ENCODE results near the gene ZBTB20. TPM values are rescaled to one million over a fixed set of nuclear protein-coding genes. Genes with fewer than 3 reads are reported as not detected.

The ZBTB20 gene
- total RNA-seq, 2 experiments from 2014 or later: 2.5 to 3.2 TPM

DNA sequence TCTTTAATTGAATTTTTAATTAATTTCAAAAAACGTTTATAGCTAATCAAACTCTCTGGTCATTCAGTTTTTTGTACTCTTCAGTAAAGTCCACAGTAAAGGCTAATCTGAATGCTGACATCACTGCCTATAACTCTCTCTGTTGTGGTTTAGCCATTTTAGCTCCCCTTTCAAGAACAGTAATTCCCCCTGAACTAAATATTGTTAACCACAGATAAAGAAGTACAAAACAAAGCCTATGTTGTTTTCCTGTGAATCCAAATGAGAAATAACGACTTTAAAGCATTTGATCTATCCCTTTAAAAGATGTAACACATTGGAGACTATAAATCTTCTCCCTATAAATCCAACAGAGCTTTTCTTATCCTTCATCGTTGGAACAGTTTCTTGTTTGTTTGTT, 94.2 kb downstream of the ZBTB20 start:
- POLR2A ChIA-PET: no interaction called here
- CTCF ChIA-PET: interaction anchor here (0.9 kb wide), 1 partner anchor 102 kb away, joined by 3 read pairs; no protein-coding TSS in a partner anchor

DNA sequence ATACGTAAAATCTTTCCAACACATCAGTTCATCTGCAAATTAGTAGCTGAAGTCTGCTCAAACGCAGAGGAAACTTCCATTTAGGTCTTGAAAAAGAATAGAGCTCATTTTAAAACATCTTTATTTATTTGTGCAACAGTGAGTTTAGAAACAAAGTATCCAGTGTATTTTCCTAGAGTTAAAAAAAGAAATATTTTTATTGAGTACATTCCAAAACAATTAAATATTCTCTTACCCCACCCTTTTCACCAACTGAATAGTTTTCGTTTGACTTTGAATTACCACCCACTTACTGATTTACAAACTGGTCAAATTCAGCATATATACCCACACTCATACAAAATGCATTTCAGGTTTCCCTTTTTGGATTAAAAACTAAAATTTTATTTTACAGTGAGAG, 104.7 kb downstream of the ZBTB20 start:
- ChIA-PET POLR2A (no interaction called here), CTCF (interaction anchor here (1.7 kb wide), 1 partner anchor 126 kb away, joined by 9 read pairs; no protein-coding TSS in a partner anchor)

DNA sequence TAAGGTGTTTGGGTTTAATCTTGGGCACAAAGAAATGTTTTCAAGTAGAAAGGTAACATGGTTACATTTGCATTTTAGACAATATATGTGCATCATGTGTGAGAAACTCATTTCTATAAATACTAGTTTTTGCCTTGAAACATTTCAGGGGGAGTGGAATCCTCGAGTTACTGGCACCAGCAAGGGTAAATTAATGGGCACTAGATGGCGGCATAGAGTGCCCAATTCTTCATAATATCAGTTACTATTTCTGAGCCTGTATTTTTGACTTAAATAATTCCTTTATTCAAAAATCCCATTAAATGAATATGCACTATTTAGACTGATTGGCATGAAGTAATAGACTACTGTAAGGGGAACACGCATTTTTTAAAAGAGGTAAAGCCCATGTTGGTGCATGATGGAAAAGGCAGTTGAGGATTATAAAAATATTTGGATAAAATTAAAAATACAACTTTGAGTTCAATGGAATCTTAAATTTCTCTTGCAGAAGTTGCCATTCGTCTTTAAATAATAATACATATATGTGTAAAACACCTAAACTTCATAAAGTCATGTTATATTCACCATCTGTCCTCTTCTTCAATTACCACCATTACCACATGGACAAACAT, 106.3 kb downstream of the ZBTB20 start:
- ChIA-PET CTCF (interaction anchor here (1.7 kb wide), 1 partner anchor 128 kb away, joined by 9 read pairs; no protein-coding TSS in a partner anchor), POLR2A (no interaction called here)

DNA sequence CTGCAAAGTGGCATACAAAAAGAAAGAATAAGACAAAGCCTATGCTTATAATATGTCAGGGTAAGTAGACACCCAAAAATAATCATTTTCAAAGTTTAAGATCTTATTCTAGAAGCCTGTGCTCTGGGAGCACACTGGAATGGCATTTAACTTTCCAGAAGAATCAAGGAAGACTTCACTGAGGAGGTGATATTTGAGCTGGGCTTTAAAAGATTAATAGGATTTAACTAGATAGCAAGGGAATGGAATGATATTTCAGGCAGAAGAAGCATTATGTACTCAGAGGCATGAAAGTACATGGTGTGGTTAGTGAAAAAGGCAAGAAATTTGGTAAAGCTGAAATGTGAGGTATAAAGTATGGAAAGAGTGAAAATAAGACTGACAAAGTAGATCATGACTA, 106.8 kb downstream of the ZBTB20 start:
- ChIA-PET CTCF (interaction anchor here (0.5 kb wide), 1 partner anchor 191 kb away, joined by 3 read pairs; no protein-coding TSS in a partner anchor), POLR2A (no interaction called here)

DNA sequence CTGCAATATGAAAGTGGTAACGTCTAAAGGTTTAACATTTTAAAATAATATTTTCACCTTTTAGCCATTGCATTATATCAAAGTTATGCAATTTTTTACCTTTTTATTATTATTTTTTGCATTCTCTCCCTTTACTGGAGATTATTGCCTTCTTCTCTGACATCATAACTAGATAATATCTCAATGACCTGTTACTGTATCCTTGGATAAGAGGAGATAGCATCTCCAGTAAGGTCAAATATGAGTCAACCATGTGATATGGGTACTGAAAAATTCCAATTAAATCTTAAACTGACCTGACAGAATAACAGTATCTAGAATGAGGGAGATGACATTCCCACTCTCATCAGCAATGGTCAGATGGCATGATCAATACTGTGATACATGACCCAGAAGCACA, 108.3 kb downstream of the ZBTB20 start:
- CTCF ChIA-PET: interaction anchor here (1.0 kb wide), 1 partner anchor 108 kb away, joined by 3 read pairs; no protein-coding TSS in a partner anchor
- POLR2A ChIA-PET: no interaction called here

DNA sequence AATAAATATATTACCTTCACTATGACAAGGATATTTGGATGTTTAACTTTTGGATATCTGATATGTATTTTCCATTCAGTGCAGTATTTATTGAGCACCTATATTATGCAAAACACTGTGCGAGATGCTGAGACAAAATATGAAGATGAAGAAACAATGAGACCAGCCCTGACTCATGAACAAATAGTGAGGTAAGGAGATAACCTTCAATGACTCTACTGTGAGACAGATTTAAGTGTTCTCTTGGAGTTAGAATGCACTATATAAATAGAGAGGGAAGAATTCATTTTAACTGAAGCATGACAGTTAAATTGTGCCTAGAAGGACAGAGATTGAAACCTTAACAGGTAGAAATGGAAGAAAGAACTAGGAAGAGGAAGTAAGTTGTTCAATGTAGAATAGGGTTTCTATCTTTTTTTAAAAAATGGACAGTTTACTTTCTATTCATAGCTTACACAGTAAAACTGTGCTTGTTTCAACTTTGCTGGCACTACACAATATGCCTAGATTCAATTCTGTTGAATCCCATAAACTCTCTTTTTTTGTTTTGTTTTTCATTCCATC, 124.2 kb downstream of the ZBTB20 start:
- POLR2A ChIA-PET: no interaction called here
- CTCF ChIA-PET: no interaction called here

DNA sequence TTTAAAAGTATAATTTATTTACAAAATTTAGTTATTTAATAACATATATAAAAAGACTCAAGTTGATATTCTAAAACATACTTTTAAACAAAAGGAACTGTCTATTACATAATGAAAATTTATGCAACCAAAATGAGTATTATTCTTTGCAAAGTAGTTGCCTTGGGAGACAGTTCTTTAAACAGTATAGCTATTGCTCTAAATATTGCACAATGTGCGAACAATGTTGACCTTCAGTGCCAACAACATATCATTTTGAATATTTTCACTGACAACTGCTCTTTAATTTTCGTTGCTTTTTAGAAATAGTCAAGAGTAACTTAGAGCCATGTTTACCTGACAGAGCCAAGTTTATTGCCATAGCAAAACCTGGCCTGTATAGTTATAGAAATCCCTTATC, 124.9 kb downstream of the ZBTB20 start:
- CTCF ChIA-PET: no interaction called here
- POLR2A ChIA-PET: no interaction called here

DNA sequence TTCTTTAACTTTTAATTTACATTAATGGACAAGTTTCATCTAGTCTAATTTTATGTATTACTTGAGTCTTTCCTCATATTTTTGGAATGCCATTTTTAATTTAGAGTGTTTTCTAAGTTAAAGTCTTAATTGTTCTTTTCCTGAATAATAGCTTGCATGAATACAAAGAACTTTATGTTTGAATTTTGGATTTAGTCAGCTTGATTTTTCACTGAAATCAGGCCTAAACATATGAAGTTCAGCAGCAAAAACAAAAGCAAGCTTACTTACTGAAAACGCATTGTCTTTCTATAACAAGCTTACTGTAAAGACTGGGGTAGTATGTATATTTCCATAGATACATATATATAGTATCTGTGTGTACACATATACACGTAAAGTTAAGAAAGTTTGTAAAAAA, 126.0 kb downstream of the ZBTB20 start:
- ChIA-PET CTCF (no interaction called here), POLR2A (no interaction called here)

DNA sequence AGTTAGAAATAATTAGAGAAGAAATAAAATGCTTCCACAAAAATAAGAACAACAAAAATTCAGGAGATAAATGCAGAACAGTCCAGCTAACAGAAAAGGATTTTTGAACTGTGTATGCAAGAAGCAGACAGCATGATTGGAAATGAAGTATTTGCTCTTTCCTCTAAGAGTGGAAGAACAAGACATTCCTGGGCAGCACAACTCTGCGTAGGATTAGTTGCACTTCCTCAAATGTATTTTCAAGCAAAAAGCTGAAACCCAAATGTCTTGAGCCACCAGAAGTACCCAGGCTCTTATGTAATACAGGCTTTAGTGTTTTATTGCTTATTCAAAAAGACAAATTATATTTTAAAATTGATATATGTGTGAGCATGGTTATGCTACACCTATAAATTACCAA, 127.2 kb downstream of the ZBTB20 start:
- POLR2A ChIA-PET: no interaction called here
- CTCF ChIA-PET: no interaction called here

DNA sequence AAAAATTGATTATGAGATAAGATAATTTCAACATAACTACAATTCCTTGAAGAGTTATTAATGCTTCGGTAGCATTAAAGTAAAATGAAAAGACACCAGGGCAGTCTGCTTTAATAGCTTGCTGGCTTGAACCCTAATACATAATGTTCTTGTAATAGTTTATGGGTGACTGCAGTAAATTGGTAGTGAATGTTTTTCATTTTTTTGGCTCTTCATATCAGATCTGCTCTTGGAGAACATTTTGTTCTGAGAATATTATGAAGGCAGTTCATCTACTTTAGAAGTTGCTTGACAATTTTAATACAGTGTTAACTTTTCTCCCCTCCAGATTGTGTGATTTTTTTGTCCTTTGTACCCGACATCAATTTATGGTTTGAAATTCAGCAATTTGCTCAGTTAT, 128.4 kb downstream of the ZBTB20 start:
- POLR2A ChIA-PET: no interaction called here

DNA sequence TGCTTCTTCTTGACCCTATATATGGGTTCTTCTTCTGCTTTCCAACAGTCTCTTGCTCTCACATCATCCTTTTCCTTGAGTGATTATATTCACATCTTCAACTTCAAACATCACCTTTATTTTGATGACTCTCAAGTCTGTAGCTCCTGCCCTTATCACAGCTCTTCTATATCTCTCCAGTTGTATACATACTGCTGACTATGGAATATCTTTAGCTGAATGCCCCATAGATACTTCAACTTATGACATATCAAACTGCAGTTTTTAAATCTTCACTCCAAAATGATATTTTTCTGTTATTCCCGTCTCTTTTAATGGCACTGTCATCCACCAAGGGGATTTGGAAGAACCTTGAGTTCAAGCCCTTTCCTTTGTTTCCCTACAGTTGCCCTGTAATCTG, 139.1 kb downstream of the ZBTB20 start:
- ChIA-PET POLR2A (no interaction called here), CTCF (no interaction called here)

More for the DNA sequence above, 128.4 kb downstream of the ZBTB20 start:
- CTCF ChIA-PET: no interaction called here

DNA sequence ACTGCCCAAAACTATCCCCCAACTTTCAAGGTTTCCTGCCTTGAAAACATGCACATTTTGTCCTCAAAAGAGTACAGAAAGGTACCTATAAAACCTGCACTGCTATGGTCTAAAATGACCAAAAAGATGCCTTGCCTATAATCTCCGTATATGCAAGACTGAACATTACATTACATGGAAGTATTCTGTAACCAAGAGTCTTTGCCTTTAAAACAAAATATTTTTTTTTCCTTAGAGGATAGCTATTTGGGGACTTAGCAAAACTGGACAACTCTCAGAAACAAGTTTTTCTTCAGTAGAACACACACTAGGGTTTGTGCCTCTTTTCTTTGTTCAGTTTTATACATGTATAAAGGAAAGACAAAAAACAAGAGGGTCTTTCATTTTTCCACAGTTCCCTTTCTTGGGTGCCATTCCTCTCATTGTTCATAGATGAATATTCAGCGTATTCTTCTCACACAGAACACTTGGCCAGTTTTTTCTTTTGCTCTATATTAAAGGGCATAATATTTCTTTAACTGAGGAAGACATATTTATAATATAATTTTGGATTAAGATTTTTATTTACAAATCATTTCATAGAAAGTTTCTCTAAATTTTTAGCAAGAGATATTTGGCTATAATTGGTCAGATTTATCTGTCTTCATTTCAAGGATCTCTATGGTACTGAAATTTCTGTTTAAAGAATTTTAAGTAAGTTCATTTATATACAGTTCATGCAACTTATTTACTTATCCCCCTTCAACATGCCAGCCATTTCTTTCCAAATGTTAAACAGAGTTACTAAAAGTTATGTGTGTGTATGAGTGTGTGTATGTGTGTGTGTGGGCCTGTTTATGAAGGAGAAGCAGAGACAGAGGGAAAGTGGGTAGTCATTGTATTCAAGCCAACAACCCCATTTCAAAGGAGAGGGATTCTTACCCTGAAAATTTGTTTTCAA, 142.6 kb downstream of the ZBTB20 start:
- ChIA-PET CTCF (no interaction called here), POLR2A (no interaction called here)

DNA sequence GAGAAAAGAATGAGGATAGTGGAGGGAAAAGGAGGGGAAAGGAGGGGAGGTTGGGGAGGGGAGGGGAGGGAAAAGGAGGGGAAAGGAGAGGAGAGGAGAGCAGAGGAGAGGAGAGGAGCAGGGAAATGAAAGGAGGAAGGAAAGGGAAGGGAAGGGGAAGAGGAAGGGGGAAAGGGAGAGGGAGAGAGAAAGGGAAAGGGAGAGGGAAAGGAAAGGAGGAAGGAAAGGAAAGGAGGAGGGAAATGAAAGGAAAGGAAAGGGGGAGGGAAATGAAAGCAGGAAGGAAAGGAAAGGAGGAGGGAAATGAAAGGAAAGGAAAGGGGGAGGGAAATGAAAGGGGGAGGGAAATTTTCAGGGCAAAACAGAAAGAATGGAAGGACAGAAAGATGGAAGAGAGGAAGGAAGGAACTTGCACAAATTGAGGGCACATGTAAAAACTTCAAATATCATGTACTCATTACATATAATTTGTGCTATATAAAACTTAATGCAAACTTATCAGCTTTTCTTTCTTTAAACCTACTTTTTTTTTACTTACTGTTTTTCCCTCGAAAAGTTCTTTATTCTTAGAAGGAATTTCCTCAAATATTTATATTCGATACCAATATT, 148.0 kb downstream of the ZBTB20 start:
- POLR2A ChIA-PET: no interaction called here
- CTCF ChIA-PET: no interaction called here

DNA sequence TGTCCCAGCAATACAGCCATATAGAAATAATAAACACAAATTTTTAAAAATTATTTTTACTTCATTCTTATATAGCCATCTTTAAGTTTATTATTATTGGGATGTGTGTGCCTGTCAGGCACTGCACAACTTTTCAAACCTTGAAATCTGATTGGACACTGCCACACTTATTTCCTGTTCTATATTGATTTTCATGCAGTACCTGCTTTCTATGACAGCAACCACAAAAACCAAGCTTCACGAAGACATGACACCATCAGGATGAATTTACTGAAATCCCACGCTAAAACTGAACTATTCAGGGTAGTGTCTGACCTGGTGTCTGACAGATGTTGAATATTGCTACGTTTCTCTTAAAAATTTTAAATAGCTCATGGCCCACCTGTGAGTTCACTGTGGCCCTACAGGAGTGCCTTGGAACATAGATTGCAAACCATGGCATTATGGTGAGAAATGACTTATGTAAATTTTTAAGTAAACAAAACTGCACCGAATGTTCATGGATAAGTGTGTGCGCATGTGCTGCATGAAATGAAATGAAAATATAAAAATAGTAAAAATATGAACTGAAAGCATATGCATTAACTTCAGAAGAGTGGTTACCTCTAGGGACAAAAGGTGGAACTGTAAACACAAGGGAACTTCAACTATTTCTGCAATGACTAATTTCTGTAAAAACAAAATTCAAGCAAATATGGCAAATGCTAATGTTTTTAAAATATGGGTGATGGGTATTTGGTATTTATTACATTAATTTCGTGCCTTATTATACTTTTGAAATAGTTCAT, 152.3 kb downstream of the ZBTB20 start:
- CTCF ChIA-PET: no interaction called here
- POLR2A ChIA-PET: no interaction called here

DNA sequence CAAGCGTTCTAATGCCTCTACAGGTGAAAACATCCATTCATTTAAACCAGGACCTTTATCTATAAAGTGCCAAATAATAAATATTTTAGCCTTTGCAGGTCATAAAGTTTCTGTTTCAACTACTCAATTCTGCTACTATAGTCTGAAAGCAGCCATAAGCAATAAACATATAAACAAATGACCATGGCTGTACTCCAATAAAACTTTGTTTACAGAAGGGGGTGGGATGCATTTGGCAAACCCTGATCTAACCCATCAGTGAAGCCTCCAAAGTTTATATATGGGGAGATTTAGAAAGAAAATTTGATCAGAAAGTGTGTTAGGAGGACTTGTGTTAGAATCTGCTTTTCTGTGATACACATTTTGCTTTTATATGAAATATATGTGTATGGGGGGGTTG, 161.3 kb downstream of the ZBTB20 start:
- POLR2A ChIA-PET: no interaction called here
- CTCF ChIA-PET: no interaction called here

DNA sequence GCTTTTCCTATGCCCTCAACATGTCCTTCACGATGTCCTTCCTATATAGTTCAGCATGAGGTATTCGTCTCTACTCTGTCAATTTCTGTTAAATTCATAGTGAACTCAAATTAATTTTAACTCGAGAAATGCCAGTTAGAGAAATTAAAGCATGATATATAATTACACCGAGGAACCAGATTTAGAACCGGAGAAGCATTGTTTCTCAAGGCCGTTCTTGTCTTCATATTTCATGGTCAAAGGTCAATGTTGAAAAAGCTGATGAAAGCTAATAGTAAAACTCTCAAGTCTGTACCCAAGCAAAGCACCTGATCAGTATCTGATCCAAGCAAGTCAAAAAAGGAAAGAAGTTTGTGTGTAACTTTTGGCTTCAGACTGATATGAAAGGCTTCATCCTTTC, 163.8 kb downstream of the ZBTB20 start:
- ChIA-PET CTCF (no interaction called here), POLR2A (no interaction called here)

DNA sequence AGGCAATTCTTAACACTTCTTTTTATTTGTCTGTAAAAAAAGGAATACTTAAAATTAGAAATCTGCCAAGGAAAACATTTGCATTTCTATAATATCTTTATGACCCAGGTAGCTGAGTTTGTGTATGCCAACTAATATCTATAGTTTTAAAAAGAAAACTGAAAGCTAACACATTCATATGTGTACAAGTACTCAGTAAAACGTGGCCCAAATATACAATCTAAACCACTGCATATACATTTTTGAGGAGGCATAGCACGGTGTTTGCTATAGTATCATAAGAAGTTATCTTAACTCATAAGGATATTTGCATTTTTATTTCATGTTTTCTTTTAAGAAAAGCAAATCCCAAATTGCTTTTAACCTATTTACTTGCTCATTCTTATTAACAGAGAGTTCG, 172.7 kb downstream of the ZBTB20 start:
- CTCF ChIA-PET: no interaction called here
- POLR2A ChIA-PET: no interaction called here

DNA sequence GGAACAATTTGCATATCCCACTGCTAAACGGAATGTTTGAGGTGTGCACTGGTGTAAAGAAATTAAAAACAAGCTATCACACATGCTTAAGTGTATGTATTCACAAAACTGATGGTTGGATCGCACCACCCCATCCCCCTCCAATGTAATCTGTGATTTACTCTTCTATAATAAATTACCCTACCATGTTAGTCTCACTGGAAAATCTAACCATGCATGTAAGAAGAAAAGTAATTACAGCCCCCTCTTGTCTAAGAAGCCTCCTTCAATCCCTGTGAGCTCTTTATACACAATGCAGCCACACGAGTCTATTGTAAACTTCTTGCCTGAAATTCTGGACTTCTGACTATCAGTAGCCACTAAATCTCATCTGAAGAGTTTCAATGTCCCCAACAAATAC, 173.6 kb downstream of the ZBTB20 start:
- ChIA-PET CTCF (no interaction called here), POLR2A (no interaction called here)

DNA sequence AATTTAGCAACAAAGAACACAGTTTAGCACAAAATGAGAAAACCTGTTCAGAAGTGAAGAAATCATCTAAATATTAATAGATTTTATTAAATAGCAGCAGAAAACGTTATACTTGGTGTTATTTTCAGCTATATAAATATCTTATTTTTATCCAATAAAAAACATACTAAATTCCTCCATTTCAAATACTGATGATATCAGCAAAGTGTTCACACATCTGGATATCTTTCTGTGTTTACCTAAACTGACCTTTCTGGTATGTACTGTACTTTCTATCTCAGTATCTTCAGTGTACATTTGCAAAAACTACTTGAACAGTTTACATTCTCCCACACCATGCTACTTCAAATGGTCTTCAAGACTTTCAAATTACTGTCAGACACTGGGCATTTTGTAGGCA, 179.9 kb downstream of the ZBTB20 start:
- ChIA-PET CTCF (interaction anchor here (0.7 kb wide), 1 partner anchor 281 kb away, joined by 3 read pairs; no protein-coding TSS in a partner anchor), POLR2A (no interaction called here)

DNA sequence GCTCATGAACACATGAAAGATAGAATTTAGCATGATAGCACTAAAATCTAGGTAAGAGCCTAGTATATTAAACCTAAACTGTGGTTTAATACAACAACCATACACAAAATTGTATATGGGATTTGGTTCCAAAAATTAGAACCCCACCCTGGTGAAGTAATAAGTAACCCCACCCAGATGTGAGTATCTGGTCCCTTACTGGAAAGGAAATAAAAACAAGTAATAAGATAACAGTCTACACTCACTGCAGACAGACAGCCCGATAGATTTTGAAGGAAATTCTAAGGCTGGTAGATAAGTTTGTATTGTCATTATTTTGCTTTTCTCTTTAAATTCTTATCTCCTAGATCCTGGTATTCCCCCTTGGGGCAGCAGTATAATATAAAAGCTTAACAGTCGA, 184.9 kb downstream of the ZBTB20 start:
- CTCF ChIA-PET: no interaction called here

More for the DNA sequence above, 184.9 kb downstream of the ZBTB20 start:
- POLR2A ChIA-PET: no interaction called here

Data from activated CD8-positive, alpha-beta memory T cell treated with anti-CD3 and anti-CD28 coated beads for 36 hours (primary cell).